Measurements from ENCODE around the gene LENG9. TPM values are rescaled to one million over a fixed set of nuclear protein-coding genes. Genes with fewer than 3 reads are reported as not detected.

LENG9 gene
- total and polyA plus RNA-seq, 7 donors = 1.7 to 3.9 (median 3.3) TPM

GRCh38 chr19:54455786-54456422 is 7.7 kb downstream of the LENG9 start:
- no peak for ATAC-seq

GRCh38 chr19:54454781-54455675 is 8.6 kb downstream of the LENG9 start:
- intact Hi-C loops (cut with DNase I) = no loop called here
- Histone ChIP-seq H3K36me3 (ENCODE audit: insufficient read depth in 1 of 2, low read depth in 1 of 2) (peaks cover 16 to 96% of the 10 kb centered on the region in 2 donors), H3K9me3 (no peaks in the 10 kb centered on the region), H3K4me1 (peaks cover 20% of the 10 kb centered on the region), H3K27me3 (ENCODE audit: insufficient read depth in 3 of 3, low read length in 2 of 3) (no peaks in the 10 kb centered on the region), H3K4me3 (no peak overlapping the region), H3K27ac (no peak overlapping the region)
- no peak for ATAC-seq
- WGBS, 3 donors = 86 to 90% (median 89%) methylated on average over 33 of the region's 33 CpGs
- TF ChIP-seq CTCF (IDR thresholded peaks at IDR 0.05) = no peak
- peak; percentile 15 to 50 for DNase-seq

More at GRCh38 chr19:54455786-54456422, 7.7 kb downstream of the LENG9 start:
- peaks cover 11% of the 10 kb centered on the region for H3K4me1 ChIP-seq
- TF ChIP-seq CTCF (IDR thresholded peaks at IDR 0.05) = no peak
- peaks cover 16 to 100% of the 10 kb centered on the region in 2 donors for H3K36me3 ChIP-seq (ENCODE audit: insufficient read depth in 1 of 2, low read depth in 1 of 2)
- WGBS, 3 donors = 93 to 94% (median 93%) methylated on average over 34 to 40 of the region's 40 CpGs
- peak; percentile 12 to 45 for DNase-seq
- no peak overlapping the region for H3K27ac ChIP-seq
- H3K4me3 ChIP-seq = no peak overlapping the region
- H3K27me3 ChIP-seq (ENCODE audit: insufficient read depth in 3 of 3, low read length in 2 of 3) = no peaks in the 10 kb centered on the region
- no peaks in the 10 kb centered on the region for H3K9me3 ChIP-seq
- intact Hi-C loops (cut with DNase I) = no loop called here

- peaks cover 21% of the 10 kb centered on the region for H3K4me1 ChIP-seq
- intact Hi-C loops (cut with DNase I) = no loop called here
- H3K9me3 ChIP-seq = no peaks in the 10 kb centered on the region
- DNase-seq = peak in 1 of 2 donors; percentile 43
- no peak overlapping the region for H3K27ac ChIP-seq
- 89 to 91% (median 89%) methylated on average over 27 to 31 of the region's 31 CpGs for WGBS, 3 donors
- peaks cover 16 to 87% of the 10 kb centered on the region in 2 donors for H3K36me3 ChIP-seq (ENCODE audit: insufficient read depth in 1 of 2, low read depth in 1 of 2)
- TF ChIP-seq CTCF (IDR thresholded peaks at IDR 0.05) = no peak
- ATAC-seq = no peak
- no peak overlapping the region for H3K4me3 ChIP-seq
- no peaks in the 10 kb centered on the region for H3K27me3 ChIP-seq (ENCODE audit: insufficient read depth in 3 of 3, low read length in 2 of 3)
These were observed 9.4 kb downstream of the LENG9 start for GRCh38 chr19:54453921-54454780.

DNA sequence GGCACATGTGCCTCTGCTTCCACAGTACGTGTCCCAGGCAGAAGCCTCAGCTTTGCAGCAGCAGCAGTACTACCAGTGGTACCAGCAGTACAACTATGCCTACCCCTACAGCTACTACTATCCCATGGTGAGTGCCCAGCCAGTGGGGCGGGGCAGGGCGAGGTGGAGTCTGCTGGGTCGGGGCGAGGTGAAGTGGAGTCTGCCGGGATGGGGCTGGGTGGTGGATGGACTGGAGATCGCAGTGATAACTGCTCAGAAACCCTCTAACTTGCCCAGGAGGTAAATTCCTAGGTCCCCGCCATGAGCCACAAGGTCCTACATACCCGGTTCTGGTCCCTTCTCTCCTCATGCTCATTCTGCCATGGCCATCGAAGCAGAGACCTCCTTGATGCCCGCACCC is 11.0 kb downstream of the LENG9 start:
- H3K27me3 ChIP-seq (ENCODE audit: insufficient read depth in 3 of 3, low read length in 2 of 3) = no peaks in the 10 kb centered on the region
- intact Hi-C loops (cut with DNase I) = no loop called here
- WGBS, 3 donors = 87 to 92% (median 91%) methylated on average over 11 of the region's 11 CpGs
- peaks cover 21% of the 10 kb centered on the region for H3K4me1 ChIP-seq
- H3K9me3 ChIP-seq = no peaks in the 10 kb centered on the region
- H3K4me3 ChIP-seq = no peak overlapping the region
- no peak for DNase-seq
- no peak for ATAC-seq
- H3K36me3 ChIP-seq (ENCODE audit: insufficient read depth in 1 of 2, low read depth in 1 of 2) = peaks cover 12 to 72% of the 10 kb centered on the region in 2 donors
- TF ChIP-seq CTCF (IDR thresholded peaks at IDR 0.05) = no peak
- no peak overlapping the region for H3K27ac ChIP-seq

All from psoas muscle (tissue), 8 donors.